T1000 (cell line): ENCODE data around the gene UBE4B.
"Not testable (repeated sequence)": the region's sequence is repeated elsewhere in the genome, so short reads cannot be mapped to it uniquely, and the experiment has no call there.

ENCODE experiments used
- DNase-seq: peaks from one replicate; lab custom pipeline; 2025; ENCODE audit warnings: mixed read lengths; lab: John Stamatoyannopoulos, UW

UBE4B gene

DNA sequence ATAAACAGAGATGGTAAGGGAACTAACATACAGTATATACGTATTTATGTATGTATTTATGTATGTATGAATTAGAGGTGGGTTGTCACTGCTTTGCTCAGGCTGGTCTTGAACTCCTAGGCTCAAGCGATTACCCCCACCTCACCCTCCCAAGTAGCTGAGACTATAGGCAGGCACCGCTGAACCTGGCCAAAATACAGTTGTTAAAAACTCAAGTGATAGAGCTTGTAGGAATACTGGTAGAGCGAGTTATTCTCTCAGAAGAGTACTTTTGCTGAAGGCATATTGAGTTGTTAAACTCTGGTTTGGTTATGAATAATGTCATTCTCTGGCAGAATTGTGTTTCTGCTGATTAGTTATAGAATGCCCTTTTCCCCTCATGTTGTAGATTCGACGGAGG is 38.9 kb downstream of the UBE4B start:
- DNase-seq: no peak

DNA sequence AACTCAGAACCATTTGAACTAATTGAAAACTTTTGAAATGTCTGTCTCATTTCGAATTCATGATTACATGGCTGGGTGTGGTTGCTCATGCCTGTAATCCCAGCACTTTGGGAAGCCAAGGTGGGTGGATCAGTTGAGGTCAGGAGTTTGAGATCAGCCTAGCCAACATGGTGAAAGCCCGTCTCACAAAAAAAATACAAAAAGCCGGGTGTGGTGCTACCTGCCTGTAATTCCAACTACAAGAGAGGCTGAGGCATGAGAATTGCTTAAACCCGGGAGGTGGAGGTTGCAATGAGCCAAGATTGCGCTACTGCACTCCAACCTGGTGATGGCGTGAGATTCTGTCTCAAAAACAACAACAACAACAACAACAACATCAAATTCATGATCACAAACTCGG is 40.6 kb downstream of the UBE4B start:
- not testable (repeated sequence) for DNase-seq

DNA sequence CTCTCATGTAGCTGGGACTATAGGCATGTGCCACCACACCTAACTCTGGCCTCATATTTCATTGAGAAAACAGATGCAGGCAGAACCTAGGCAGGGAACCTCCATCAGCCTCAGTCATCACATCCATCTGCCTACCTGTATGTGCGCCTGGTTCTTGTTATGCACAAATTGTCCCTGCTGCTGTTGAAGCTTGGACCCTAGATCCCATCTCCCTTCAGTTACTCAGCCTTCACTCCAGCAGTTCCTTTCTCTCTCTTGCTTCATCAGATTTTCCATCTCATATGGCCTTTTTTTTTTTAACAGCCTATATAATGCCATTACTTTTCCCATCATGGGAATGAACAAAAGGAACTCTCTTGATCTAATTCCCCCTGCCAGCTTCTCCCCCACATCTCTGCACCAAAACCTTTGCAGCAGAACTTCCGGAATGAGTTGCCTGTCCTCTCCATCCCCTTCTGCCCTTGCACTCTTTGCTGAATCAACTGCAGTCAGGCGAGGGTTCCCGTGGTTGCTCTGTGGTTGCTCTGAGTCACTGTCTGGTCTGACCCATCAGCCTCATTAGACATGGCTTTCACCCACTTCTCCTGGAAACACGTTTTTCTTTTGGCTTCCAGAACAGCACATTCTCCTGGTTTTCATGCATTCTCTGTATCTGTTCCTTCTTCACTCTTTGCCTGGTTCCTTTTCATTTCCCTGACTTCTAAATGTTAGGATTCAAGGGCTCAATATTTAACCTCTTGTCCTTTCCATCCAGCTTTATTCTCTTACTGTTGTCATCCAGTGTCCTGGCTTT is 41.5 kb downstream of the UBE4B start:
- DNase-seq: peak; percentile 52

DNA sequence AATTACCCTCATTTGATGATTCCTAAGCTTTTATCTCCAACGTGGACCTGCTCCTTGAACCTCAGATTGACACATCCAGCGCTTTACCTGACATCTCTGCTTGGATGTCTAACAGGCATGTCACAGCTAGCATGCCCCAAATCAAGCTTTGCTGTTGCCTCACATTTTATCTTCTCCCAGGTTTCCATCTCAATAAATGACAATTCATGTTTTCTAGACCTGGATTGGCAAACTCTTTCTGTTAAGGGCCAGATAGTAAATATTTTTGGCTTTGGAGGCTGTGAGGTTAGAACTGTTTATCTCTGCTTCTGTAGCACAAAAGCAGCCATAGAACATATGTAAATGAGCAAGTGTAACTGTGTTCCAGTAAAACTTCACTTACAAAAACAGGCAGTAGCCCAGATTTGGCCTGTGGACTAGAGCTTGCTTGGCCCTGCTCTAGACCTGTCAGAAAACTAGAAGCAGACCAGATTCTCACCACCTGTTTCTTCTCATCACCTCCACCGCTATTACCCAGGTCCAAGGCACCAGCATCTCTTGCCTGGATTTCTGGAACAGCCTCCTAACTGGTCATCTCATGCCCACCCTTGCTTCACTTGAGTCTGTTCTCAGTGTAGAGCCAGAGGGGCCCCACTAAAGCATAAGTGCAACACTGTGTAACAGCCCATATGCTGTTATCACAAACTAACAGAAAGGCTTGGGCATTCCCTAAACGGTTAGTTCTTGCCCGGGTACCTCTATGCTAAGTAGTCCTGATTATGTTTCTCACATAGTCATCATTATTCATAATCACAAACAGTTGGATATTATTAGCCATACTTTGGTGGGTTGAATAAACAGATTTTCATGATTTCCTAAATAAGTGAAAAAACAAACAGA is 42.3 kb downstream of the UBE4B start:
- no peak for DNase-seq

DNA sequence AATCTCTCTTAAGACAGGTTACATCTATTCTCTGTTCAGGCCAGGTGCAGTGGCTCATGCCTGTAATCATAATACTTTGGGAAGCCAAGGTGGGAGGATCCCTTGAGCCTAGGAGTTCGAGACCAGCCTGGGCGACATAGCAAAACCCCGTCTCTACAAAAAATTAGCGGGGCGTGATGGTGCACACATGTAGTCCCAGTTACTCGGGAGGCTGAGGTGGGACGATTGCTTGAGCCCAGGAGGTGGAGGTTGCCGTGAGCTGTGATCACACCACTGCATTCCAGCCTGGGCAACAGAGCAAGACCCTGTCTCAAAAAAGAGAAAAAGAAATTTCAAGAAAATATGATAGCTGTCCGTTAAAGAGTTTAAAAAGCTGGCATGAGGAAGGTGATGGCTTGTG is 43.0 kb downstream of the UBE4B start:
- DNase-seq: no peak

DNA sequence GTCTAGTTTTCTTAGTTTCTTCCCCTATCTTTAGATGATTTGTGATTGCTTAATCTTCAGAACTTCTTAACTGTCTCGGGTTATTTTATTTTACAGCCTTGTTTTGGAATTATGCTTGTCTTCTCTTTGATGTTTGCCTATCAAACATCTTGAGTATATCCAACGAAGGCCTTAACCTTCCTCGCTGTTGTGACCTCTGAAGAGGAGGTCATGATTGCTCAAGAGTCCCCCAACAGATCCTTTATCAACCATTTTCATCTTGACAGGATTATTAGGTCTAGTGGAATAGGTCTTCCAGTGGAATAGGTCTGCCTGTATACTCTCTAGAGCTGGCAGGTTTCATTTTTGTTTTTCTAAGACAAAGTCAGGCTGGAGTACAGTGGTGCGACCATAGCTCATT is 45.7 kb downstream of the UBE4B start:
- no peak for DNase-seq

DNA sequence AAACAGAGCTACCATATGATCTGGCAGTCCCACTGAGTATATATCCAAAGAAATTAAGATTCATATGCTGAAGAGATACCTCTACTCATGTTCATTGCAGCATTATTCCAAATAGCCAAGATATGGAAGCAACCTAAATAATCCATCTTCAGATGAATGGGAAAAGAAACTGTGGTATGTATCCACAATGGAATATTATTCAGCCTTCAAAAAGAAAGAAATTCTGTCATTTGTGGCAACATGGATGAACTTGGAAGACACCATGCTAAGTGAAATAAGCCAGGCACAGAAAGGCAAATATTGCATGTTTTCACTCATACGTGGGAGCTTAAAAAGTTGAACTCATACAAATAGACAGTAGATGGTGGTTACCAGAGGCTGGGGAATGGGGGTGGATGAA is 47.8 kb downstream of the UBE4B start:
- no peak for DNase-seq

DNA sequence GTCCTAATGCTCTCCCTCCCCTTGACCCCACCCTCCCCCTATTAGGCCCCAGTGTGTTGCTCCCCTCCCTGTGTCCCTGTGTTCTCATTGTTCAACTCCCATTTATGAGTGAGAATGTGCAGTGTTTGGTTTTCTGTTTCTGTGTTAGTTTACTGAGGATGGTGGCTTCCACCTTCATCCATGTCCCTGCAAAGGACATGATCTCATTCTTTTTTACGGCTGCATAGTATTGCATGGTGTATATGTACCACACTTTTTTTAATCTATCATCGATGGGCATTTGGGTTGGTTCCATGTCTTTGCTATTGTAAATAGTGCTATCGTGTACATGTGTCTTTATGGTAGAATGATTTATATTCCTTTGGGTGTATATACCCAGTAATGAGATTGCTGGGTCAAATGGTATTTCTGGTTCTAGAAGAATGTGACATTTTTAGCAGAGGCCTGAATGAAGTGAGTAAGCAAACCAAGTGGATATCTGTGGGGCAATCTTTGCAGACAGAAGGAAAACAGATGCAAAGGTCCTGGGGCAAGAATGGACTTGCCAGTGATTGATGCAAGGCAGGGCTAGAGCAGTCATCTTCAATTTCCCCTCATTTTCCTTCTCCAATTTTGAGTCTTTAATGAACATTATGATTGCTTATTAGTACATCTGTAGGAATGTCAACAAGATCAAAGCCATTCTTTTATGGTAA is 50.2 kb downstream of the UBE4B start:
- DNase-seq: no peak

DNA sequence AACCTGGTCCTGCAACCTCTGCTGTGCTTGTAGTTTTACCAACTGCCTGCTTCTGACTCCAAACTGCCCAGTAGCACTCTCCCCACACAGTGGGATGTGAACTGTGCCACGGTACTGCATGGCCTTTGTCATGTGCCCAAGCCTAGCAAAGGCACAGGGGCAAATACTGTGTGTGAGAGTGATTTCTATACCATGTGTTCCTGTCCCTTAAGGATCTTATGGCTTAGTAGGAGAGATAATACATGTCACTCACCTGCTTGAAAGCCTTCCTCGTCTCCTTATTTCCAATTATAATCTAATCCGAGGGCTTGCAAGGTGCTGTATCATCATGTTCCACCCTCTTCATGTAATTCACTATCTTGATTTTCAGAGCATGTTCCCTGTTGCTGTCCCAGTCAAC is 51.3 kb downstream of the UBE4B start:
- no peak for DNase-seq

DNA sequence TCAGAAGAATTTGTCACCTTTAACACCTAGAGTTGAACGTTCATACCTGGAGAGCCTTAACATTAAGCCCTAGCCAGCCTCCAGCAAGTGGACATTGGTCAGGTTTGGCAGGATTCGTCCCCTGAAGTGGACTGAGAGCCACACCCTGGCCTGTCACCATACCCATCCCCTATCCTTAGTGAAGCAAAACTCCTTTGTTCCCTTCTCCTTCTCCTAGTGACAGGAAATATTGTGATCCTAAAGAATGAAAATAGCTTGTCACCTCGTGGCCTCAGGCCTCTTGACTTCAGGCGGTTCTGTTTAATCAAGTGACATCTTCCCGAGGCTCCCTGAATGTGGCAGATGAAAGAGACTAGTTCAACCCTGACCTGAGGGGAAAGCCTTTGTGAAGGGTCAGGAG is 52.3 kb downstream of the UBE4B start:
- no peak for DNase-seq

DNA sequence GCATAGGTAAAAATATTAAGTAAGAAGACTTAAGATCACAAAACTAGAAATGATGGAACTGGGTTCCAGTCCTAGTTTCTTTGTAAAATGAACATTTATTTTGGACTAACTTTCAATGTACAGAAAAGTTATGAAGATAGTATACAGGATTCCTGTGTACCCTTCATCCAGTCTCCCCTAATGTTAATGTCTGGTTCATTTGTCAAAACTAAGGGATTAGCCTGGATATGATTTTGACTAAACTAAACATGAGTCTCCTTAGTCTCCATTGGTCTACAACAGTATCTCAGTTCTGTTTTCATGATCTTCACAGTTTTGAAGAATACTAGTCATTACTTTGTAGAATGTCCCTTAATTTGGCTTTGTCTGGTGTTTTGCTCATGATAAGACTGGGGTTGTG is 54.5 kb downstream of the UBE4B start:
- no peak for DNase-seq

DNA sequence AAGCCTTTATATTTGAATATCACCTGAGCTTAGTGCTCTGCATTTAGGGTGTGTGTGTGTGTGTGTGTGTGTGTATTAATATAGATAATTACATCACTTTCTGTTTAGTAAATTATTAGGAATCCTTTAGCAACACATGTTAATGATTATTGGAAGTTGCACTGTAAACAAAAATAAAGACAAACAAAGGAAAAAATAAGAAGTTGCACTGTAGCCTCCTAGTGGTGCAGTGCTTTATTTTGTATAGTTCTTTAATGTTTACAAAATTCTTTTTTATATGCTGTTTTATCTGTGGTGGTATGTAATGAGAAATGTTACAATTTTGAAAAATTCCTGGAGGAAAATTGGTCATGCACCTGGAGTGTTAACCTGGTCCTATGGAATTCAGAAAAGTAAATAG is 69.2 kb downstream of the UBE4B start:
- DNase-seq: no peak

DNA sequence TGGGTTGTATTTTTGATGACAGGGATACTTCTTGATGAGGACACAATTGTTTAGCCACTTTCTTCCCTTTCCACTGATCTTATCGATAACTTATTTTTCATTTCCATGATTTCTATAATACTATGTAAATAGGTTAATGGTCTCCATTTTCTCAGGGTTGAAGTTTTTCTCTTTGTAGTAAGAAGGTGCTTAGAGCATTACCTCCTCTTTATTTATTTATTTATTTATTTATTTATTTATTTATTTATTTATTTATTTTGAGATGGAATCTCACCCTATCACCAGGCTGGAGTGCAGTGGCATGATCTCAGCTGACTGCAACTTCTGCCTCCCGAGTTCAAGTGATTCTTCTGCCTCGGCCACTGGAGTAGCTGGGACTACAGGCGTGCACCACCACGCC is 70.4 kb downstream of the UBE4B start:
- DNase-seq: no peak

DNA sequence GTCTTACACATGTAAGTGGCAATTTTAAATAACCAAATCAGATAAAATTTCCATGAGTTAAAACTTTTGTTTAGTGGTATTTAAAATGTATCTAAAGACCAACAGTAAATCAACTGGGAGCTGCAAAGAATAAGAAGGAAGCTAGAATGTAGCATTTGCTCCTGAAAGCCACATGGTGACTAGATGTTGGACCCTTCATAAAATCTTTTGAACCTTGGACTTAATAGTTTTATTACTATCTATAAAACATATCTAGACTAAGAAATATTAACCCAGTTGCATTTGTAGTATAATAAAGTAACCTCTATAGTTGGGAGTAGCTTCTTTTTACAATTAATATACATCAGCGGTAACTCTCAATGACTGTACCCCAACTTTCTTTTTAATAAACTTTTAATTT is 72.1 kb downstream of the UBE4B start:
- no peak for DNase-seq

DNA sequence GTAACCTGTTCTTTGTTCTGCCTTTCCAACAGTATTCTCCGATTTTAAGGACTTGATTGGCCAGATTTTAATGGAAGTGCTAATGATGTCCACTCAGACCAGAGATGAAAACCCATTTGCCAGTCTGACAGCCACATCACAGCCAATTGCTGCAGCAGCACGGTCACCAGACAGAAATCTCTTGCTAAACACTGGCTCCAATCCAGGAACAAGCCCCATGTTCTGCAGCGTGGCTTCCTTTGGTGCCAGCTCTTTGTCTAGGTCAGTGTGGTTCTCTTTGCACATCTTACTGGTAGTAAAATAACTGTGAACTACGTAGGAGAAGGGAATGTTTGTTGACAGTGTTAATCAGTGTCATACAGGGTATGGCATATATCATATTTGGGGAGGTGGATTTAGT is 72.7 kb downstream of the UBE4B start:
- no peak for DNase-seq

DNA sequence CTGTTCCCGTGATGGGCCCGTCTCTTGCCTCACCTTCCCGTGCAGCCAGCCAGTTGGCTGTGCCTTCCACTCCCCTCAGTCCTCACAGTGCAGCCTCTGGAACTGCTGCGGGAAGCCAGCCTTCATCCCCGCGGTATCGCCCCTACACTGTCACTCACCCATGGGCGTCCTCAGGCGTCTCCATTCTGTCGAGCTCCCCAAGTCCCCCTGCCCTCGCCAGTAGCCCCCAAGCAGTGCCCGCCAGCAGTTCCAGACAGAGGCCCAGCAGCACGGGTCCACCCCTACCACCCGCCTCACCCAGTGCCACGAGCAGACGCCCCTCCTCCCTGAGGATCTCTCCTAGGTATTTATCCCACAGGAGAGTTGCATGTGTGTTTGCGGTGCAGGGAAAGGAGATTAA is 73.5 kb downstream of the UBE4B start:
- DNase-seq: no peak

DNA sequence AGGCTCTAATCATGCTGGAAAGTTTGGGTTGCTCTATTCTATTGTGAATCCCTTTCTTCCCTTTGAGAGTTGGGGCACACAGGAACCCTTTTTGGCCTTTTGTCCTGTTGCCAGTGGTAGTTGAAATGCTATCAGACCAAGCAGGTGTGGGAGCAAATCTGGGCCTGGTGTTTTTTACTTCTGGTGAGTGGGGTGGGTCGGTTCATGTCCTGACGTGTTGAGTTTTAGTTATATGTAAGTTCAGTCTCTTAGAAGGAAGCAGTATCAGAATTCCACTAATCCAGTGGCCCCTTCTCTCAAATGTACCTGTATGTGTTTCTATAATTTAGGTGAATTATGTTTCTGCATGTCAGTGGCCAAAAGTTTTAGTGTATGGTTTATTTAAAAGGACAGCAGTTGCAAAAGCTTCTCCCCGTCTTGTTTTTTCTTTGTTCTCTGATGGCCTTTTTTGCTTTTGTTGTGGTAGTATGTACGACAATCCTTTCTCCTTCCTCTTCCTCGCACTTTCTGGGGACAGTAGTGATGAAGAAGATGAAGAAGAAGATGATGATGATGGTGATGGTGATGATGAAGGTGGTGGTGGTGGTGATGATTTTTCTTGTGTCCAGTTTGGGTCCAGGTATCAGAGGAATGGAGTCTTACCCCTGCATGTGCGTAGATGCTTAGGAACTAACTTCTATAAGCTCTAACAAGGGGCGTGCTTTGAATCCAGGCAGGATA is 74.2 kb downstream of the UBE4B start:
- no peak for DNase-seq

DNA sequence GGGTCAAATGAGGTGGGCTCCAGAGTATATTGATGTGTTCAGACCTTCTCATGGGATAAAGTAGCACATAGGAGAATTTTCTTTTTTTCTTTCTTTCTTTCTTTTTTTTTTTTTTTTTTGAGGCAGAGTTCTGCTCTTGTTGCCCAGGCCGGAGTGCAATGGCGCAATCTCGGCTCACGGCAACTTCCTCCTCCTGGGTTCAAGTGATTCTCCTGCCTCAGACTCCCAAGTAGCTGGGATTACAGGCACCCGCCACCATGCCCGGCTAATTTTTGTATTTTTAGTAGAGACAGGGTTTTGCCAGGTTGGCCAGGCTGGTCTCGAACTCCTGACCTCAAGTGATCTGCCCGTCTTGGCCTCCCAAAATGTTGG is 74.7 kb downstream of the UBE4B start:
- not testable (repeated sequence) for DNase-seq

DNA sequence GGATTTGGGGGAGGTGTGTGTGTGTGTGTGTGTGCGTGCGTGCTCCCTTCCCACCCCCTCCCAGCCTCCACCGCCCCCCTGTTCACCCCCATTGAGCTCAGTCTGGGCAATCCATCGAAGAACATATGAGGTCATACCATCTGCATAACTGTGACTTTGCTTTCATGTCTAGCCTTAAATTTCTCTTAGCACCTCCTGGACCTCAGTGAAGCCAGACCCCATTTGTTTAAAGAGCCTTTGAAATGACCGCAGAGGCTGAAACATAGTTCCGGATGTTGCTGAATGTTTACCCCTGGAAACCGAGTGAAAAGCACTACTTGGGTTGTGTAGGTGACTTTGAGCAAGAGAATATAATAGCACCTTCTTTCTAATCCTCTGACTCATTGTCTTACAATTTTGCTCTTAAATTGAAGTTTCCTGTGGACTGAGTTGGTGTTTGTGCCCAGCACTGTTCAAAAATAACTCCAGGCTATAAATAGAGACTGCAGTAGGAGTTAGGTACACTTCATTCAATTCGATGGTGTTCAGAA is 75.4 kb downstream of the UBE4B start:
- peak; percentile 7 for DNase-seq

DNA sequence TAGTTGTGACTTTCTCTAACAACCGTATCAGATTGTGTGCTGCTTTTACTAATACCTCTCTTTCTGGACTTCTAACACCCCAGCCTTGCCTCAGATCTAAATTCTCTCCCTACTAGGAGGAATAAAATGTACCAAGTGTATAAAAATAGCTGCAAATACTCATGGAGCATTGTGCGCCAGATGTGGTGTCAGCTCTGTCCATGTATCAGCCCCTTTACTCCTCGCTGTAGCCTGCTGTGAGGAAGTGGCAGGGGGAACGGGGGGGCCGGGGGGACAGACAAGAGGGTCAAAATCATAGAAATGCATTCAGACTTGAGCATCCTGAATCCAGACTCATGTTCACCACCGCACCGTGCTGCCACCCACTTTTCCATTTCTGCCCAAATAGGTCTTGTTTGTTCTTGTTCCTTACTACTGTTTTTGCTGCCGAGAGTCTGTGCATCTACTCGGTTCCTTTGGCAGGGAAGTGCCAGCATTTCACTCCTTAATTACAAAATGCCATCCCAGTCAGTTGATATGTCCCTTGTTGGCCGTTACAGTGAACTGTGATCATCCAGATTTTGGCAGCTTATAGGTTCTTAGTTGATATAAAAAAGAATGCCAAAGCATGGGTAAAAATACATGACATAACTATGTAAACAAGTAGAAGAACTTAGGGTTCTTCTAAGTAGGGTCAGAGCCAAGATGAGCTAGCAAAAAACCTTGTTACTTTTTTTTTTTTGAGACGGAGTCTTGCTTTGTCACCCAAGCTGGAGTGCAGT is 76.4 kb downstream of the UBE4B start:
- no peak for DNase-seq

DNA sequence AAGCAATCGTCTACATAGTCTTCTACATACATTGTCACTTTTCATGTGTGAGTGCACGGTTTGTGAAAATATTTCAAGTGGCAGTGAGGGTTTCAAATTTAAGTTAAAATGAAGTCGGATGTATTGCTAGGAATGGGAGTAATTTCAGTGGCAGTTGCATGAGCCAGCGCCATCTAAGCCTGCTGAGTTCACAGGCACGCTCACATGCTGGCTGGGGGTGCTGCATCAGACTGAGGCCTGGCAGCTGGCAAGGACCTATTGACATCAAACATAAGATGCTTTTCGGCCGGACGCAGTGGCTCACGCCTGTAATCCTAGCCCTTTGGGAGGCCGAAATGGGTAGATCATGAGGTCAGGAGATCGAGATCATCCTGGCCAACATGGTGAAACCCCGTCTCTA is 80.7 kb downstream of the UBE4B start:
- DNase-seq: no peak
